GM13976 (cell line): ENCODE results near the gene NTN3.

ENCODE experiments used
- DNase-seq: peaks from one replicate; pipeline ENCODE4 v3.0.0; 2012; ENCODE audit warnings: low spot score
- CTCF ChIP-seq: IDR thresholded peaks from 2 replicates; pipeline ENCODE4 v1.5.1; 2012; ENCODE audit warnings: borderline replicate concordance, mild to moderate bottlenecking; ENCODE audit not compliant: insufficient read depth; ENCODE audit errors: extremely low read depth, missing control alignments, control extremely low read depth
- in situ Hi-C: fragments of 300-500 bp; cut with MboI; formaldehyde crosslinking; loops from one replicate; pipeline ENCODE4 v1.12.0; 2022; ENCODE audit warnings: low sequenced_read_pairs, mixed read lengths, inconsistent platforms; ENCODE audit not compliant: unreplicated experiment

NTN3 gene

DNA sequence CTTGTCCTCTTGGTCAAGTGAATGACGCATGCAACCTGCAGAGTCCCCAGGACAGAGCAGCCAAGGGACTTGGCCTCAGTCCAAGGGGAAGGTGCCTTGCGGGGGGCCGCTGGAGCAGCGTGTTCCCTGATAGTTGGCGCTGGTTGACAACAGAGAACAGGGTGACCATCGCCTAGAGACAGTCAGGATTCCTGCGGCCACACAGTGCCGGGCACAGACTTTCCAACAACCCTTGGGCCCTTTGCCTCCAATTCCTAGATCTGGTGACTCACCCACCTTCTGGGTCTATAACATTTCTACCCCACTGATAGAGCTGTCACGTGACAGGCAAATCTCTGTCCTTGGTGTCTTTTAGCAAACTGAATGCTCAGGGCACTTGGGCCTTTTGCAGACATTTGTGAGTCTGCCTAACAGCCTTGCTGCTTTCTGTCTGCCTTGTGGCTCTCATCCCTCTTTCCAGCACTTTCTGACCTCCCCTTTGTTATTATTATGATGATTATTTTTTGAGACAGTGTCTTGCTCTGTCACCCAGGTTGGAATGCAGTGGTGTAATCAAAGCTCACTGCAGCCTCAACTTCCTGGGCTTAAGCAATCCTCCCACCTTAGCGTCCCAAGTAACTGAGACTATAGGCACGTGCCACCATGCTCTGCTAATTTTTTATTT, 23.0 kb upstream of the NTN3 start:
- no peak for DNase-seq
- in situ Hi-C loops: no loop called here
- TF ChIP-seq CTCF: no peak

DNA sequence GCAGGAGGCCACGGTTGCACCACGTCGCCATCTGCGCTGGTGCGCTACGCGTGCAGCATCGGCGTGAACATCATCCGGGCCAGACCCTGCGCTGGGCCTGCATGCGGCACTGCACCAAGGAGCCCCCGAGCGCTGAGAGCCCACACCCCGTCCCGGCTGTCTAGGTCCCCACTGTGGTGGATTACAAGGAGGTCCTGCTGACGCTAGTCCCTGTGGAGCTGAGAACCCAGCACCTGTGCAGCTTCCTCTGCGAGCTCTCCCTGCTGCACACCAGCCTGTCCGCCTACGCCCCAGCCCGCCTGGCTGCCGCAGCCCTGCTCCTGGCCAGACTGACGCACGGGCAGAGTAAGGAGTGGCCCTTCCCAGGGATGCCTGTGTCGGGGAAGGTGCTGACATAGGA, 22.0 kb upstream of the NTN3 start:
- TF ChIP-seq CTCF: no peak
- no peak for DNase-seq
- in situ Hi-C loops: no loop called here

GRCh38 chr16:2450535-2450934, 20.6 kb upstream of the NTN3 start:
- no peak for TF ChIP-seq CTCF
- no peak for DNase-seq
- in situ Hi-C loops: no loop called here

DNA sequence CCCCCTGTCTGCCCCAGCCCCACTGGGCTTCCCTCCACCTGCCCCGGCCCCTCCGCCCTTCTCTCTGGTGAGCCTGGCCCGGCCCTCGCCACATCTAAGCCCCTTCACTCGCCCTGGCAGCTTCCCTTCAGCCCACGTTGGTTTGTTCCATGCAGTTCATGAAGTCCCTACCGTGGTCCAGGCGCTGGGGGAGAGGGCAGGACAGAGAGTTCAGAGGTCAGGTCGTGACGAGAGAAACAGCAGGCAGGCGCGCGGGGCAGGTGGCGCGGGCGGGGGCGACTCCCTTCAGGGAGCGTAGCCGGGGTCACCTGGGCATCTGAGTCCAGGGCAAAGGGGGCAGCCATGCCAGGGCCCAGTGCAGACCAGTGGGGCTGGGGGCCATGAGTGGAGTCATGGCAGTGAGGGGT, 20.1 kb upstream of the NTN3 start:
- in situ Hi-C loops: no loop called here
- no peak for TF ChIP-seq CTCF
- DNase-seq: no peak

GRCh38 chr16:2451851-2452320, 19.2 kb upstream of the NTN3 start:
- DNase-seq: no peak
- TF ChIP-seq CTCF: no peak
- in situ Hi-C loops: no loop called here

GRCh38 chr16:2452650-2453049, 18.4 kb upstream of the NTN3 start:
- no peak for DNase-seq
- in situ Hi-C loops: no loop called here
- TF ChIP-seq CTCF: no peak
